Adrenal gland (tissue), 12 donors: ENCODE measurements around the gene SYNJ2. TPM values are rescaled to one million over a fixed set of nuclear protein-coding genes. Genes with fewer than 3 reads are reported as not detected.
A peak's percentile ranks its signal among the peaks of the same experiment; 100 is the strongest.

ENCODE experiments used
- DNase-seq, 7 donors: peaks; one replicate each; pipeline ENCODE4 v3.0.0-alpha.2; 2019 to 2020
- H3K27ac ChIP-seq, 5 donors: fragments of 200-600 bp; sonication (generic) in 4 of 5; 1 replicate in 3 of 5; 2 replicates in 2 of 5; pipeline versions ENCODE4 v1.5.1 to v1.8.0; 2016 to 2020; ENCODE audit warnings: mild to moderate bottlenecking in 1 of 5
- H3K27me3 ChIP-seq: fragments of 200-600 bp; 2 replicates; pipeline ENCODE4 v1.8.0; 2021
- H3K36me3 ChIP-seq, 2 donors: fragments of 200-600 bp; replicated peaks in 1 of 2; 1 replicate in 1 of 2; 2 replicates in 1 of 2; pipeline versions ENCODE4 v1.5.1 to v1.8.0; 2018 to 2022
- H3K4me1 ChIP-seq, 2 donors: fragments of 200-600 bp; replicated peaks in 1 of 2; 1 replicate in 1 of 2; 2 replicates in 1 of 2; pipeline versions ENCODE4 v1.5.1 to v1.8.0; 2018 to 2021
- H3K4me3 ChIP-seq, 4 donors: fragments of 200-600 bp; sonication (generic) in 3 of 4; one replicate each; pipeline ENCODE4 v1.5.1; 2016 to 2018
- H3K9me3 ChIP-seq, 3 donors: fragments of 200-600 bp; sonication (generic) in 1 of 3; replicated peaks in 1 of 3; 1 replicate in 2 of 3; 2 replicates in 1 of 3; pipeline versions ENCODE4 v1.5.1 to v1.8.0; 2016 to 2021
- CTCF ChIP-seq, 6 experiments: fragments of 450-650 bp in 4 of 6; fragments of 200-600 bp in 2 of 6; sonication (generic) in 1 of 6; IDR thresholded peaks; 1 replicate in 5 of 6; 2 replicates in 1 of 6; pipeline versions ENCODE4 v1.5.1 to v1.8.0; 2016 to 2021; ENCODE audit warnings: antibody characterized with exemption in 6 of 6, mild to moderate bottlenecking in 2 of 6, moderate library complexity in 1 of 6
- POLR2A ChIP-seq, 2 donors: fragments of 450-650 bp; IDR thresholded peaks; one replicate each; pipeline ENCODE4 v1.6.1; 2017; ENCODE audit warnings: antibody characterized with exemption in 2 of 2, mild to moderate bottlenecking in 2 of 2, moderate library complexity in 1 of 2
- WGBS, 4 donors: extraction: QIAGEN DNeasy Blood & Tissue Kit in 2 of 4; methylation state at CpG; one replicate each; pipeline versions ENCODE4 v1.1.5 to v1.1.7; 2013 to 2017; 5-methylcytosine and 5-hydroxymethylcytosine counted together
- intact Hi-C, 2 donors: fragments of 100-400 bp; cut with DNase I; formaldehyde crosslinking; loops; one replicate each; pipeline versions ENCODE4 v1.14.1 to v1.15.0; 2022 to 2023
- polyA plus RNA-seq, 3 donors: library from polyadenylated mRNA; stranded (reverse); fragments of 200-250 nt in 2 of 3; fragments of 350-450 nt in 1 of 3; fragmentation: Illumina TruSeq in 1 of 3; extraction: RNeasy Lipid Tissue Mini Kit (QIAGEN cat#74804) in 1 of 3; gene quantifications; one replicate each; pipeline ENCODE4 v1.2.3, GENCODE V29; 2013 to 2014
- total RNA-seq, 9 donors: library from RNA; depleted of rRNA in 4 of 9; stranded (reverse); fragments of >200 nt in 4 of 9; fragments of 120-200 nt in 1 of 9; fragmentation: NEBNext Ultra II Directional in 1 of 9; extraction: Animal tissue kit (Norgen Biotek cat#: 25700) in 1 of 9; gene quantifications; one replicate each; pipeline versions ENCODE4 v1.1.0 to v1.2.4, GENCODE V29; 2013 to 2023
- donor health status: healthy with polysubstance abuse.
- donor health status: Bipolar disorder and iron deficiency.
- donor health status: DM: yes; HTN: yes; CAD: no.
- donor health status: DM: no; HTN: no; CAD: no.
- donor health status: DM: no; HTN: no; CAD: no.
- donor health status: DM: yes; HTN: yes; CAD: no.

SYNJ2 gene
- total and polyA plus RNA-seq, 12 donors, result 1.6 to 20.5 (median 12.8) TPM

- intact Hi-C loops, result no loop called here
- no peak for DNase-seq
- no peak overlapping the region for H3K4me3 ChIP-seq
- H3K27ac ChIP-seq, result no peak overlapping the region
- H3K9me3 ChIP-seq, result no peaks in the 10 kb centered on the region
- TF ChIP-seq POLR2A (IDR thresholded peaks at IDR 0.05), result no peak
- no peak for TF ChIP-seq CTCF (IDR thresholded peaks at IDR 0.05)
- H3K4me1 ChIP-seq, result peaks cover 16 to 18% of the 10 kb centered on the region in 2 donors
- peaks cover 0 to 8% of the 10 kb centered on the region in 2 donors for H3K36me3 ChIP-seq
- no peaks in the 10 kb centered on the region for H3K27me3 ChIP-seq
- 87 to 97% (median 94%) methylated on average over 6 to 24 of the region's 24 CpGs for WGBS, 4 donors
Measured at GRCh38 chr6:158064725-158065251, 83.1 kb downstream of the SYNJ2 start.

- TF ChIP-seq POLR2A (IDR thresholded peaks at IDR 0.05) (no peak), CTCF (IDR thresholded peaks at IDR 0.05) (no peak)
- intact Hi-C loops, result no loop called here
- Histone ChIP-seq H3K9me3 (no peaks in the 10 kb centered on the region), H3K36me3 (peaks cover 0 to 8% of the 10 kb centered on the region in 2 donors), H3K4me1 (peaks cover 3 to 4% of the 10 kb centered on the region in 2 donors), H3K4me3 (no peak overlapping the region), H3K27ac (no peak overlapping the region), H3K27me3 (no peaks in the 10 kb centered on the region)
- no peak for DNase-seq
- WGBS, 4 donors, result 89 to 95% (median 92%) methylated on average over 14 to 23 of the region's 23 CpGs
Measured at GRCh38 chr6:158066136-158066781, 84.6 kb downstream of the SYNJ2 start.

- DNase-seq, result no peak
- whole genome bisulfite sequencing, 4 donors, result 90 to 93% (median 91%) methylated on average over 4 to 10 of the region's 10 CpGs
- no peaks in the 10 kb centered on the region for H3K27me3 ChIP-seq
- peaks cover 0 to 3% of the 10 kb centered on the region in 2 donors for H3K4me1 ChIP-seq
- TF ChIP-seq POLR2A (IDR thresholded peaks at IDR 0.05) (no peak), CTCF (IDR thresholded peaks at IDR 0.05) (no peak)
- H3K9me3 ChIP-seq, result no peaks in the 10 kb centered on the region
- intact Hi-C loops, result no loop called here
- H3K27ac ChIP-seq, result no peak overlapping the region
- H3K4me3 ChIP-seq, result no peak overlapping the region
- peaks cover 0 to 8% of the 10 kb centered on the region in 2 donors for H3K36me3 ChIP-seq
Measured at GRCh38 chr6:158067436-158068015, 85.9 kb downstream of the SYNJ2 start.

- Histone ChIP-seq H3K27me3 (no peaks in the 10 kb centered on the region), H3K4me3 (no peak overlapping the region), H3K36me3 (peaks cover 0 to 8% of the 10 kb centered on the region in 2 donors), H3K27ac (peak overlapping the region in 1 of 5 donors; percentile 31), H3K4me1 (peaks cover 0 to 3% of the 10 kb centered on the region in 2 donors), H3K9me3 (no peaks in the 10 kb centered on the region)
- 89 to 96% (median 91%) methylated on average over 8 to 10 of the region's 10 CpGs for WGBS, 4 donors
- DNase-seq, result no peak
- no peak for TF ChIP-seq CTCF (IDR thresholded peaks at IDR 0.05)
- TF ChIP-seq POLR2A (IDR thresholded peaks at IDR 0.05), result no peak
- intact Hi-C loops, result no loop called here
Measured at GRCh38 chr6:158068156-158068892, 86.7 kb downstream of the SYNJ2 start.
